Activated CD8-positive, alpha-beta memory T cell treated with anti-CD3 and anti-CD28 coated beads, Interleukin-2, amount 50 U/mL, for 1 hour (primary cell): ENCODE results near the gene ADA.
"Not testable (repeated sequence)": the region's sequence is repeated elsewhere in the genome, so short reads cannot be mapped to it uniquely, and the experiment has no call there.

Experiments used
- DNase-seq: peaks from one replicate; pipeline ENCODE4 v3.0.0-alpha.2; 2020; ENCODE audit errors: extremely low read depth

ADA gene

GRCh38 chr20:44678990-44679611, 27.6 kb upstream of the ADA start:
- DNase-seq, result no peak

GRCh38 chr20:44678242-44678641, 26.7 kb upstream of the ADA start:
- no peak for DNase-seq

- not testable (repeated sequence) for DNase-seq
These were observed 20.9 kb upstream of the ADA start for GRCh38 chr20:44672318-44672902.

- not testable (repeated sequence) for DNase-seq
These were observed 20.0 kb upstream of the ADA start for GRCh38 chr20:44671541-44671940.

GRCh38 chr20:44670851-44671250, 19.4 kb upstream of the ADA start:
- not testable (repeated sequence) for DNase-seq

GRCh38 chr20:44666066-44666465, 14.6 kb upstream of the ADA start:
- DNase-seq, result no peak

- no peak for DNase-seq
These were observed 12.6 kb upstream of the ADA start for GRCh38 chr20:44664131-44664530.

GRCh38 chr20:44662261-44662660, 10.8 kb upstream of the ADA start:
- DNase-seq, result no peak

GRCh38 chr20:44660581-44660980, 9.1 kb upstream of the ADA start:
- no peak for DNase-seq

GRCh38 chr20:44659931-44660330, 8.4 kb upstream of the ADA start:
- no peak for DNase-seq

GRCh38 chr20:44658810-44659209, 7.3 kb upstream of the ADA start:
- DNase-seq, result no peak

GRCh38 chr20:44657875-44658274, 6.4 kb upstream of the ADA start:
- DNase-seq, result no peak

- no peak for DNase-seq
These were observed 4.9 kb upstream of the ADA start for GRCh38 chr20:44656448-44656847.

GRCh38 chr20:44654210-44654609, 2.7 kb upstream of the ADA start:
- not testable (repeated sequence) for DNase-seq

GRCh38 chr20:44653546-44653945, 2.0 kb upstream of the ADA start:
- no peak for DNase-seq

GRCh38 chr20:44651434-44651683, 140 bp downstream of the ADA start:
- DNase-seq, result no peak

GRCh38 chr20:44650771-44651433, 597 bp downstream of the ADA start:
- no peak for DNase-seq

GRCh38 chr20:44649976-44650375, 1.5 kb downstream of the ADA start:
- DNase-seq, result no peak

GRCh38 chr20:44649126-44649525, 2.4 kb downstream of the ADA start:
- no peak for DNase-seq

- no peak for DNase-seq
These were observed 2.9 kb downstream of the ADA start for GRCh38 chr20:44648579-44648978.

- DNase-seq, result no peak
These were observed 3.4 kb downstream of the ADA start for GRCh38 chr20:44648068-44648467.

- DNase-seq, result no peak
These were observed 4.7 kb downstream of the ADA start for GRCh38 chr20:44646641-44647274.

- DNase-seq, result no peak
These were observed 5.4 kb downstream of the ADA start for GRCh38 chr20:44646023-44646640.
